Stimulated activated CD4-positive, alpha-beta T cell treated with anti-CD3 and anti-CD28 coated beads, TNF-alpha, amount 100 ng/mL, for 4 hours (primary cell): Measurements from ENCODE around the gene TSHZ1.

ENCODE experiments used
- DNase-seq, 3 experiments: peaks; one replicate each; pipeline ENCODE4 v3.0.0-alpha.2; 2020; ENCODE audit warnings: low read depth in 3 of 3

The TSHZ1 gene

GRCh38 chr18:75208155-75208835 lies 2.3 kb upstream of the TSHZ1 start:
- DNase-seq: peak in 2 of 3 experiments; percentile 18 to 38

- DNase-seq: no peak
Observed at GRCh38 chr18:75208836-75209128, 1.8 kb upstream of the TSHZ1 start.

GRCh38 chr18:75209129-75209950 lies 1.3 kb upstream of the TSHZ1 start, which contains the start of gene PTGR3:
TSS of gene PTGR3 (minus strand) at chr18:75209139. CDS start at chr18:75209058, 81 bp downstream.
- peak; percentile 46 to 58 (median 47) for DNase-seq

GRCh38 chr18:75209951-75210258 lies 692 bp upstream of the TSHZ1 start:
- no peak for DNase-seq

- DNase-seq: no peak
Observed at GRCh38 chr18:75211002-75211621, 515 bp downstream of the TSHZ1 start.

GRCh38 chr18:75211626-75211952 lies 992 bp downstream of the TSHZ1 start:
- DNase-seq: no peak

GRCh38 chr18:75211953-75212750 lies 1.6 kb downstream of the TSHZ1 start:
- peak in 1 of 3 experiments; percentile 28 for DNase-seq

- DNase-seq: no peak
Observed at GRCh38 chr18:75212751-75213090, 2.1 kb downstream of the TSHZ1 start.

- no peak for DNase-seq
Observed at GRCh38 chr18:75213611-75214331, 3.2 kb downstream of the TSHZ1 start.

GRCh38 chr18:75214332-75214690 lies 3.7 kb downstream of the TSHZ1 start:
- no peak for DNase-seq

GRCh38 chr18:75214766-75215510 lies 4.3 kb downstream of the TSHZ1 start:
- DNase-seq: no peak

GRCh38 chr18:75215663-75216062 lies 5.1 kb downstream of the TSHZ1 start:
- no peak for DNase-seq

- DNase-seq: no peak
Observed at GRCh38 chr18:75216212-75216910, 5.8 kb downstream of the TSHZ1 start.

GRCh38 chr18:75216911-75217689 lies 6.5 kb downstream of the TSHZ1 start:
- no peak for DNase-seq

GRCh38 chr18:75218065-75218923 lies 7.7 kb downstream of the TSHZ1 start:
- DNase-seq: no peak

- no peak for DNase-seq
Observed at GRCh38 chr18:75219745-75220375, 9.3 kb downstream of the TSHZ1 start.

GRCh38 chr18:75220551-75221355 lies 10.2 kb downstream of the TSHZ1 start:
- no peak for DNase-seq
